Stimulated activated CD8-positive, alpha-beta memory T cell treated with anti-CD3 and anti-CD28 coated beads, Interleukin-12 subunit alpha, Interleukin-12 subunit beta, amount 100 ng/mL, for 4 hours (primary cell): ENCODE data around the gene MYO9B.
A peak's percentile ranks its signal among the peaks of the same experiment; 100 is the strongest.
"Not testable (repeated sequence)": the region's sequence is repeated elsewhere in the genome, so short reads cannot be mapped to it uniquely, and the experiment has no call there.

ENCODE experiments used
- DNase-seq: peaks from one replicate; pipeline ENCODE4 v3.0.0-alpha.2; 2020; ENCODE audit warnings: low read depth

Gene MYO9B

GRCh38 chr19:17114414-17114831 is 38.8 kb downstream of the MYO9B start:
- no peak for DNase-seq

GRCh38 chr19:17116996-17117702 is 41.6 kb downstream of the MYO9B start:
- DNase-seq, result no peak

DNA sequence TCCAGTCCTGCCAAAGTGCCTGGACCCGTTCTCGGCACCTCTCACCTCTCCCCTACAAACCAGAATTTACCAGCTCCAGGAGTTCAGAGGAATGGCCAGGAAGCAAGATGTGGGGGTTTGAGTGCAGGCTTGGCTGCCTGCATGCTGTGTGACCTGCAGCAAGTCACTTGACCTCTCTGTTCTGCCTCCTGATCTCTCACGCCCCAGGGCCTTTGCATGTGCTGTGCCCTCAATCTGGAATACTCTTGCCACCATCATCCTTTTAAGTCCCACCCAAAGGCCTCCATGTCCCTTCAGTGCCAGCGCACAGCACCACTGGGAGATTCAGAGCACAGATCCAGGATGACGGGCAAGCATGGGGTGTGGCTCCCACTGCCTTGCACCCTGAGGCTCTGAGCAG is 43.4 kb downstream of the MYO9B start:
- no peak for DNase-seq

GRCh38 chr19:17121736-17122293 is 46.2 kb downstream of the MYO9B start:
- DNase-seq, result no peak

- no peak for DNase-seq
Observed at GRCh38 chr19:17123041-17123440, 47.5 kb downstream of the MYO9B start.

GRCh38 chr19:17124025-17124424 is 48.4 kb downstream of the MYO9B start:
- no peak for DNase-seq

GRCh38 chr19:17125062-17125727 is 49.6 kb downstream of the MYO9B start:
- no peak for DNase-seq

GRCh38 chr19:17125728-17126677 is 50.4 kb downstream of the MYO9B start:
- peak; percentile 53 for DNase-seq

GRCh38 chr19:17127671-17128070 is 52.1 kb downstream of the MYO9B start:
- no peak for DNase-seq

- no peak for DNase-seq
Observed at GRCh38 chr19:17128403-17128802, 52.8 kb downstream of the MYO9B start.

DNA sequence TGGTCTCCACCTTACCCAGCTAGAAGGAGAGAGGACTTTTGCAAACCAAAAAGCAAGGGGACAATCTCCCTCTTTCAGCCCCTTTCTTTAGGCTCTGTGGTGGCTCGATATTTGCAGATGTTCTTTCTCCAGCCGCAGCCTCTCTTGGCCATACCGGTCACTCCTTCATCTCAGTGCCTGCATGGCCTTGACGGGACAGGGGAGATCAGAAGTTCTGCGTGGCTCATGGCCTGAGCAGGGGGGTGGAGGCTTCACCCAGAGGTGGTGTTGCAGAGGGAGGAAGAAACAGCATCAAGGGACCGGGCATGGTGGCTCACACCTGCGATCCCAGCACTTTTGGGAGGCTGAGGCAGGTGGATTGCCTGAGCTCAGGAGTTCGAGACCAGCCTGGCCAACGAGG is 53.2 kb downstream of the MYO9B start:
- DNase-seq, result no peak

GRCh38 chr19:17129377-17129776 is 53.8 kb downstream of the MYO9B start:
- DNase-seq, result no peak

DNA sequence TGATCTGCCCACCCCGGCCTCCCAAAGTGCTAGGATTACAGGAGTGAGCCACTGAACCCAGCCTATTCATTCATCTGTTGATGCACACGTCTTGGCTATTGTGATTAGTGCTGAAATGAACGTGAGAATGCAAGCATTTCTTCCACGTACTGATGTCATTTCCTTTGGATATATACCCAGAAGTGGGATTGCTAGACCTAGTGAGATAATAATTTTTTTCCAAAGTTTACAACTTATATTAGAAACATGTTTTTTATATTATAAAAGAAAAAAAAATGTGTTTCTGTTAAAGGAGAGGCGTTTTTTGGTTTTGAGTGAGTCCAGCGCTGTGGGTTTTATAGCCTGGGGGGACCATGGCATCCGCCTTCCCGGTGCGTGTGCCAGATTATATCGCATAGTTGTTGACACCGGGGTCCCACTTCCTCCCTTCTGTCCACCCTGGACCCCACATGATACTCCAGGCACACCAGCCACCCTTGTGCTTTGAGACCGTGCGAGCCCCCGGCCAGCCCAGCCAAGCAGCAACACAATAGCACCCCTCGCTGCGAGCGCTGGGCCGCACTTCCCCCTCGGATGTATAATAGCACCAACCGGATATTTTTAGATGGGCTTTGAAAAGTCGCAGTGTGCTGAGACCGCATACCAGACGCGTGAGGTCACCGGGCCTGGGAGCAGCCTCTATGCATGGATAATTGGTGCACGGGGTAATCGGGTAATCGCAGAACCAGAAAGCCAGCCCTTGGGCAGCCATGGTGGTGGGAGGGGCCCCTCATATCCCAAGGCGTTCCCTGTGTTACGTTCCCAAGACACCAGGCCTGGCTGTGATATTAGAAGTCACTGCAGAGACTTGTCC is 59.6 kb downstream of the MYO9B start:
- DNase-seq, result peak; percentile 8

- no peak for DNase-seq
Observed at GRCh38 chr19:17136021-17136420, 60.4 kb downstream of the MYO9B start.

DNA sequence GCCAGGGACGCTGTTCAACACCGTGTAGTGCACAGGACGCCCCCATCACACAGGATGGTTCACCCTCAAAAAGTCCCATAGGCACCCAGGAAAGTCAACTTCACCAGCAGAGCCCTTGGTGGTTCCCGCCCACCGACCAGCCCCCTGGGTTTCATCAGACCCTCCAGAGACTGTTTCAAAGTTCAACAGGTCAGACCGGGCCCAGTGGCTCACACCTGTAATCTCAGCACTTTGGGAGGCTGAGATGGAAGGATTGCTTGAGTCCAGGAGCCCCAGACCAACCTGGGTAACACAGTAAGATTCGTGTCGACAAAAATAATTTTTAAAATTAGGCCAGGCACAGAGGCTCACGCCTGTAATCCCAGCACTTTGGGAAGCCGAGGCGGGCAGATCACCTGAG is 61.0 kb downstream of the MYO9B start:
- DNase-seq, result no peak

GRCh38 chr19:17137417-17137816 is 61.8 kb downstream of the MYO9B start:
- no peak for DNase-seq

DNA sequence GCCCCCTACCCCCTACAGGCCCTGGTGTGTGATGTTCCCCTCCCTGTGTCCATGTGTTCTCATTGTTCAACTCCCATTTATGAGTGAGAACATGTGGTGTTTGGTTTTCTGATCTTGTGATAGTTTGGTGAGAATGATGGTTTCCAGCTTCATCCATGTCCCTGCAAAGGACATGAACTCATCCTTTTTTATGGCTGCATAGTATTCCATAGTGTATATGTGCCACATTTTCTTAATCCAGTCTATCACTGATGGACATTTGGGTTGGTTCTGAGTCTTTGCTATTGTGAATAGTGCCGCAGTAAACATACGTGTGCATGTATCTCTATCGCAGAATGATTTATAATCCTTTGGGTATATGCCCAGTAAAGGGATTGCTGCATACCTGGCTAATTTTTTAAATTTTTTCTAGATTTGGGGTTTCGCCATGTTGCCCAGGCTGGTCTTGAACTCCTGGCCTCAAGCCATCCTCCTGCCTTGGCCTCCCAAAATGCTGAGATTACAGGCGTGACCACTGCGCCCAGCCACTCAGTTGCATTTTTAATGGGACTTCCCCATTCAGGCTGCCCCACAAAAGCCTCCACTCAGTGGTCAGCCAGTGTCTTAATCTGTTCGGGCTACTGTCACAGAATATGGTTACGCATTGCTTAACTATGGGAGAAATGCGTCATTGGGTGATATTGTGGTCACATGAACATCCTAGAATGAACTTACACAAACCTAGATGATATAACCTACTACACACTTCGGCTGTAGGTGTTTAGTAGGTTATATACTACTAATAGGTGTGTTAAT is 62.7 kb downstream of the MYO9B start:
- not testable (repeated sequence) for DNase-seq

- DNase-seq, result no peak
Observed at GRCh38 chr19:17138937-17139598, 63.5 kb downstream of the MYO9B start.

DNA sequence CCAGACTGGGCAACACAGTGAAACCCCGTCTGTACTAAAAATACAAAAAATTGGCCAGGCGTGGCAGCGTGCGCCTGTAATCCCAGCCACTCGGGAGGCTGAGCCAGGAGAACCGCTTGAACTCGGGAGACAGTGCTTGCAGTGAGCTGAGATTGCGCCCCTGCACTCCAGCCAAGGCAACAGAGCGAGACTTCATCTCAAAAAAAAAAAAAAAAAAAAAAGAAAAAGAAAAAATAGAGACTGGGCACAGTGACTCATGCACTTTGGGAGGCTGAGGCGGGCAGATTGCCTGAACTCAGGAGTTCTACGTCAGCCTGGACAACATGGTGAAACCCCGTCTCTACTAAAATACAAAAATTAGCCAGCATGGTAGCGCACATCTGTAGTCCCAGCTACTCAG is 69.2 kb downstream of the MYO9B start:
- not testable (repeated sequence) for DNase-seq
